HAP-1 (cell line): ENCODE measurements around the gene DCLK1.

Experiments
- DNase-seq, 2 experiments: peaks; one replicate each; pipeline ENCODE4 v3.0.0-alpha.2; 2016 to 2020; ENCODE audit warnings: low spot score in 2 of 2
- H3K27me3 ChIP-seq: fragments of 250-450 bp; sonication (Bioruptor Pico); 2 replicates; pipeline ENCODE4 v1.5.1; 2020; ENCODE audit warnings: low read depth, mild to moderate bottlenecking, moderate library complexity
- H3K36me3 ChIP-seq: fragments of 250-450 bp; sonication (Bioruptor Pico); replicated peaks from 2 replicates; pipeline ENCODE4 v1.5.1; 2020; ENCODE audit warnings: mild to moderate bottlenecking
- H3K4me1 ChIP-seq: fragments of 250-450 bp; sonication (Bioruptor Pico); 2 replicates; pipeline ENCODE4 v1.5.1; 2020; ENCODE audit warnings: mild to moderate bottlenecking
- H3K4me3 ChIP-seq: fragments of 250-450 bp; sonication (Bioruptor Pico); 2 replicates; pipeline ENCODE4 v1.5.1; 2020; ENCODE audit warnings: mild to moderate bottlenecking, moderate library complexity
- H3K9me3 ChIP-seq: fragments of 250-450 bp; sonication (Bioruptor Pico); 2 replicates; pipeline ENCODE4 v1.5.1; 2020; ENCODE audit warnings: mild to moderate bottlenecking, moderate library complexity
- in situ Hi-C: fragments of 300-500 bp; cut with MboI; formaldehyde crosslinking; loops from 3 replicates; pipeline ENCODE4 v1.14.3; 2020; ENCODE audit warnings: low sequenced_read_pairs, inconsistent platforms, mixed read lengths

DCLK1 gene

GRCh38 chr13:35767256-35767976, 363.8 kb downstream of the DCLK1 start:
- no peak for DNase-seq
- H3K4me1 ChIP-seq = no peaks in the 10 kb centered on the region
- H3K9me3 ChIP-seq = no peaks in the 10 kb centered on the region
- H3K4me3 ChIP-seq = no peak overlapping the region
- H3K27me3 ChIP-seq = no peaks in the 10 kb centered on the region
- H3K36me3 ChIP-seq = no peaks in the 10 kb centered on the region
- in situ Hi-C loops = no loop called here

DNA sequence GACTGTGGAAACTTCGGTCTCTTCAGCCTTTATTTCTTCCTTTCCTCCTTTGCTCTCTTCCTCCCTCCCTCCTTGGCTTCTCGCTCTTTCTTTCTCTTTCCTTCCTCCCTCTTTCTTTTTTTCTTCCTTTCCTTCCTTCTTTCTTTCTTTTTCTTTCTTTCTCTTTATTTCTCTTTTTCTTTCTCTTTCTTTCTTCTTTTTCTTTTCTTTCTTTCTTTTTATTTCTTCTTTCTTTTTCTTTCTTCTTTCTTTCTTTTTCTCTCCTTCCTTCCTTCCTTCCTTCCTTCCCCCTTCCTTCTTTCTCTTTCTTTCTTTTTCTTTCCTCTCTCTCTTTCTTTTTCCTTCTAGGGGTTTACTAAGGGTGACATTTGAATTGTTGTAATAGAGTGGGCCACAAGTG, 364.5 kb downstream of the DCLK1 start:
- in situ Hi-C loops = no loop called here
- DNase-seq = no peak
- H3K27me3 ChIP-seq = no peaks in the 10 kb centered on the region

GRCh38 chr13:35765941-35766340, 365.2 kb downstream of the DCLK1 start:
- Histone ChIP-seq H3K9me3 (peaks cover 6% of the 10 kb centered on the region), H3K27me3 (no peaks in the 10 kb centered on the region), H3K4me3 (no peak overlapping the region), H3K36me3 (no peaks in the 10 kb centered on the region), H3K4me1 (no peaks in the 10 kb centered on the region)
- in situ Hi-C loops = no loop called here
- DNase-seq = no peak

More for the DNA sequence above, 364.5 kb downstream of the DCLK1 start:
- Histone ChIP-seq H3K9me3 (peaks cover 6% of the 10 kb centered on the region), H3K36me3 (no peaks in the 10 kb centered on the region), H3K4me1 (no peaks in the 10 kb centered on the region), H3K4me3 (no peak overlapping the region)

- no peaks in the 10 kb centered on the region for H3K27me3 ChIP-seq
- no peaks in the 10 kb centered on the region for H3K36me3 ChIP-seq
- no peaks in the 10 kb centered on the region for H3K4me1 ChIP-seq
- no peak overlapping the region for H3K4me3 ChIP-seq
- no peak for DNase-seq
- peaks cover 6% of the 10 kb centered on the region for H3K9me3 ChIP-seq
- in situ Hi-C loops = no loop called here
These were observed 365.8 kb downstream of the DCLK1 start for GRCh38 chr13:35765366-35765765.

DNA sequence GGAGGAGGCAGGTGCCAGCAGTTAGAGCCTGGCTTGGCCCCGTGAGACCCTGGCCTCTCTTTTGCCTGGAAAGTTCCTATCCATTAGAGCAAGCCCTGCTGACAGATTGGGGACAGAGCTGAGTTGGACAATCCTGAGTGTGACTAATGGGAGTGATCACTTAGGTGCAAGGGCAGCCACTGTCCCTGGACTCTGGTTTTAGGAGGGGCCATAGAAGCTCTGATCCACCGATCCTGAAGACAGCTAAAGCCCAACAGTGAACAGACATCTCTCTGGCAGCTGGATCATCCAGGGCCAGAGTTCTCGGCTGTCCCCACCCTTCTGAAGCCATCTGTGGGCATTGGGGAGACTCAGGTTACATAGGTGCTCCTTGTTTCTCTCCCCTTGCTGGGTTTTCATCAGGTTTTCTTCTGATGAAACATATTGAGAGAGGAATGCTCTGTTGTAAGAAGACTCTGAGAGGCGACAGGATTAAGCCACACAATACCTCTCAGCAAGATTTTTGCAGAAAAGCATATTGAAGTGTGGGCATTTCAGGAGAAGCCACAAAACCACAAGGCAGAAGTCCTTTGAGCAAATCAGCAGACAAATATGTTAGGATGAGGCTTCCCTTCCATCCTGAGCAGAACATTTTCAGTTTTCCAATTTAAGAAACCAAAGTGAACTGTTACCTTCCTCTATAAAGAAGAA, 366.7 kb downstream of the DCLK1 start:
- in situ Hi-C loops = no loop called here
- DNase-seq = no peak
- no peak overlapping the region for H3K4me3 ChIP-seq

GRCh38 chr13:35763782-35764123, 367.4 kb downstream of the DCLK1 start:
- no peak for DNase-seq
- Histone ChIP-seq H3K27me3 (no peaks in the 10 kb centered on the region), H3K4me1 (no peaks in the 10 kb centered on the region), H3K36me3 (no peaks in the 10 kb centered on the region), H3K4me3 (no peak overlapping the region), H3K9me3 (peaks cover 6% of the 10 kb centered on the region)
- in situ Hi-C loops = no loop called here

More for the DNA sequence above, 366.7 kb downstream of the DCLK1 start:
- H3K27me3 ChIP-seq = no peaks in the 10 kb centered on the region
- peaks cover 6% of the 10 kb centered on the region for H3K9me3 ChIP-seq
- no peaks in the 10 kb centered on the region for H3K4me1 ChIP-seq
- no peaks in the 10 kb centered on the region for H3K36me3 ChIP-seq

- no peak overlapping the region for H3K4me3 ChIP-seq
- H3K27me3 ChIP-seq = no peaks in the 10 kb centered on the region
- in situ Hi-C loops = no loop called here
- DNase-seq = no peak
- H3K36me3 ChIP-seq = no peaks in the 10 kb centered on the region
- H3K4me1 ChIP-seq = no peaks in the 10 kb centered on the region
- peaks cover 6% of the 10 kb centered on the region for H3K9me3 ChIP-seq
These were observed 368.0 kb downstream of the DCLK1 start for GRCh38 chr13:35763060-35763781.

DNA sequence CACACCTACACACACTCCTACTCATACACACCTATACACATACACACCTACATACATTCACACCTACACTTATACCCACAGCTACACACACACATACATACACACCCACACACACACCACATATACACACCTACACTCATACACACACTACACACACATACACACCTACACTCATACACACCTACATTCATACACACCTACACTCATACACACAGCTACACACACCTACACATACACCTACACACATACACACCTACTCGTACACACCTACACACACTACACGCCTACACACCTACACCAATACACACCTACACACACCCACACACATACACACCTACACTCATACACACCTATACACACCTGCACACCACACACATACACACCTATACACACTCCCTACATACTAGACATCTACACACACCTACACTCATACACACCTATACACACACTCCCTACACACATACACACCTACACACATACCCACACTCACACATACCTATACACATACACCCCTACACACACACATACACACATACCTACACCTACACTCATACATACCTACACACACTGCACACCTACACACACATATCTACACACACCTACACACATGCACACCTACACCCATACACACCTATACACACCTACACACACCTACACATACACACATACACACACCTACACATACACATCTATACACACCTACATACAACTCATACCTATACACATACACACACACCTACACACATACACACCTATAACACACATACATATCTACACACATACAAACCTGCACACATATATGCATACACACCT, 369.5 kb downstream of the DCLK1 start:
- Histone ChIP-seq H3K27me3 (no peaks in the 10 kb centered on the region), H3K36me3 (no peaks in the 10 kb centered on the region), H3K4me1 (no peaks in the 10 kb centered on the region), H3K9me3 (peaks cover 6% of the 10 kb centered on the region), H3K4me3 (no peak overlapping the region)
- in situ Hi-C loops = no loop called here
- DNase-seq = no peak

GRCh38 chr13:35760735-35761281, 370.4 kb downstream of the DCLK1 start:
- Histone ChIP-seq H3K4me1 (peaks cover 3% of the 10 kb centered on the region), H3K27me3 (no peaks in the 10 kb centered on the region), H3K4me3 (no peak overlapping the region), H3K36me3 (no peaks in the 10 kb centered on the region), H3K9me3 (peaks cover 6% of the 10 kb centered on the region)
- in situ Hi-C loops = no loop called here
- DNase-seq = no peak

GRCh38 chr13:35747594-35747993, 383.6 kb downstream of the DCLK1 start:
- in situ Hi-C loops = no loop called here
- Histone ChIP-seq H3K4me3 (no peak overlapping the region), H3K27me3 (no peaks in the 10 kb centered on the region), H3K9me3 (peaks cover 6% of the 10 kb centered on the region), H3K36me3 (no peaks in the 10 kb centered on the region), H3K4me1 (peaks cover under 1% of the 10 kb centered on the region)
- DNase-seq = no peak

- H3K4me1 ChIP-seq = peaks cover 17% of the 10 kb centered on the region
- DNase-seq = no peak
- in situ Hi-C loops = no loop called here
- H3K4me3 ChIP-seq = no peak overlapping the region
- H3K36me3 ChIP-seq = no peaks in the 10 kb centered on the region
- peaks cover 2% of the 10 kb centered on the region; the same call in 1 of the 2 replicates for H3K9me3 ChIP-seq
- H3K27me3 ChIP-seq = no peaks in the 10 kb centered on the region
These were observed 386.5 kb downstream of the DCLK1 start for GRCh38 chr13:35744566-35745178.

DNA sequence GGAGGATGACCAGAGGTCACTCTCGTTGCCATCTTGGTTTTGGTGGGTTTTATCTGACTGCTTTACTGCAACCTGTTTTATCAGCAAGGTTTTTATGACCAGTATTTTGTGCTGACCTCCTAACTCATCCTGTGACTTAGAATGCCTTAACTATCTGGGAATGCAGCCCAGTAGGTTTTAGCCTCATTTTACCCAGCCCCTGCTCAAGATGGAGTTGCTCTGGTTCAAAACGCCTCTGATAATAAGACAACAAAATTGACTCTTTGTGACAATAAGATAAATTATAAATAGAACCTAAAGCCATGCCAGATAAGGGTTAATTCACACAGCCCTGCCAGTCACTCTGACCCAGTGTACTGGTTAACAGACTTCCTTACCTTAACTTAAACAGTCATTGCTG, 387.0 kb downstream of the DCLK1 start:
- Histone ChIP-seq H3K36me3 (no peaks in the 10 kb centered on the region), H3K4me1 (peaks cover 17% of the 10 kb centered on the region), H3K9me3 (peaks cover 2% of the 10 kb centered on the region; the same call in 1 of the 2 replicates), H3K4me3 (no peak overlapping the region), H3K27me3 (no peaks in the 10 kb centered on the region)
- DNase-seq = no peak
- in situ Hi-C loops = no loop called here

- Histone ChIP-seq H3K9me3 (peaks cover 2% of the 10 kb centered on the region; the same call in 1 of the 2 replicates), H3K27me3 (no peaks in the 10 kb centered on the region), H3K4me1 (peaks cover 17% of the 10 kb centered on the region), H3K36me3 (no peaks in the 10 kb centered on the region), H3K4me3 (no peak overlapping the region)
- in situ Hi-C loops = no loop called here
- no peak for DNase-seq
These were observed 388.0 kb downstream of the DCLK1 start for GRCh38 chr13:35743165-35743564.
